ENCODE measurements around the gene ZNF836.
"Not testable (repeated sequence)": the region's sequence is repeated elsewhere in the genome, so short reads cannot be mapped to it uniquely, and the experiment has no call there.

ZNF836 gene

GRCh38 chr19:52171321-52172169 is at the start of gene ZNF836:
Gene ZNF836 (minus strand): TSS chr19:52171621. CDS start chr19:52168072, 3,549 bp downstream.
- DNase-seq (ENCODE audit: low spot score) = peak; percentile 82

- DNase-seq (ENCODE audit: low spot score) = no peak
These were observed 49.6 kb upstream of the ZNF836 start for GRCh38 chr19:52221031-52221430.

- DNase-seq (ENCODE audit: low spot score) = no peak
These were observed 48.2 kb upstream of the ZNF836 start for GRCh38 chr19:52219611-52220010.

GRCh38 chr19:52217576-52217975 is 46.2 kb upstream of the ZNF836 start:
- DNase-seq (ENCODE audit: low spot score) = no peak

GRCh38 chr19:52216401-52216800 is 45.0 kb upstream of the ZNF836 start:
- DNase-seq (ENCODE audit: low spot score) = no peak

GRCh38 chr19:52214241-52214640 is 42.8 kb upstream of the ZNF836 start:
- DNase-seq (ENCODE audit: low spot score) = no peak

GRCh38 chr19:52212572-52213255 is 41.3 kb upstream of the ZNF836 start:
- DNase-seq (ENCODE audit: low spot score) = no peak

- DNase-seq (ENCODE audit: low spot score) = no peak
These were observed 40.6 kb upstream of the ZNF836 start for GRCh38 chr19:52211926-52212571.

GRCh38 chr19:52211203-52211602 is 39.8 kb upstream of the ZNF836 start:
- DNase-seq (ENCODE audit: low spot score) = no peak

GRCh38 chr19:52206481-52206880 is 35.1 kb upstream of the ZNF836 start:
- DNase-seq (ENCODE audit: low spot score) = no peak

- DNase-seq (ENCODE audit: low spot score) = not testable (repeated sequence)
These were observed 29.5 kb upstream of the ZNF836 start for GRCh38 chr19:52200755-52201391.

GRCh38 chr19:52200044-52200443 is 28.6 kb upstream of the ZNF836 start:
- DNase-seq (ENCODE audit: low spot score) = no peak

- DNase-seq (ENCODE audit: low spot score) = no peak
These were observed 27.3 kb upstream of the ZNF836 start for GRCh38 chr19:52198678-52199077.

GRCh38 chr19:52197964-52198363 is 26.5 kb upstream of the ZNF836 start:
- no peak for DNase-seq (ENCODE audit: low spot score)

GRCh38 chr19:52196256-52196967 is 25.0 kb upstream of the ZNF836 start:
- no peak for DNase-seq (ENCODE audit: low spot score)

GRCh38 chr19:52191951-52192350 is 20.5 kb upstream of the ZNF836 start:
- no peak for DNase-seq (ENCODE audit: low spot score)

GRCh38 chr19:52191389-52191788 is 20.0 kb upstream of the ZNF836 start:
- no peak for DNase-seq (ENCODE audit: low spot score)

GRCh38 chr19:52190487-52191293 is 19.3 kb upstream of the ZNF836 start:
- no peak for DNase-seq (ENCODE audit: low spot score)

GRCh38 chr19:52189735-52190486 is 18.5 kb upstream of the ZNF836 start, which contains the start of gene PPP2R1A:
Gene PPP2R1A (plus strand): TSS chr19:52190052. CDS start chr19:52190097, 45 bp downstream.
- DNase-seq (ENCODE audit: low spot score) = peak; percentile 99

Data from activated CD4-positive, alpha-beta T cell treated with anti-CD3 and anti-CD28 coated beads, Interleukin-2, Interleukin-4, amounts not matched to agents 100 ng/mL and 50 ng/mL, durations not matched to agents 16 hours and 8 hours (primary cell).